Measurements from ENCODE around the gene TCL1B.
A peak's percentile ranks its signal among the peaks of the same experiment; 100 is the strongest.
"Not testable (repeated sequence)": the region's sequence is repeated elsewhere in the genome, so short reads cannot be mapped to it uniquely, and the experiment has no call there.

TCL1B gene

GRCh38 chr14:95703805-95704204 is 17.6 kb downstream of the TCL1B start:
- DNase-seq = no peak

DNA sequence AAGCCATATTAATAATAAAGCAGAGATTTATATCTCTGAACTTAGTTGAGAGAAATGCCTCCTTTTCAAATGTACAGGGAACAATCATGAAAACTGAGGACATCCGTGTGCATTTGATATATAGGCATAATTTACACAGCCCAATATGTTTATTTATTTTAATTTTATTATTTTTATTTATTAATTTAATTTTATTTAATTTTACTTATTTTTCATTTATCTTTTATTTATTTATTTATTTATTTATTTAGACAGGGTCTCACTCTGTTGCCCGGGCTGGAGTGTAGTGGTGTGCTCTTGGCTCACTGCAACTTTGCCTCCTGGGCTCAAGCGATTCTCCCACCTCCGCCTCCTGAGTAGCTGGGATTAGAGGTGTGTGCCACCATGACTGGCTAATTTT is 19.3 kb downstream of the TCL1B start:
- no peak for DNase-seq

GRCh38 chr14:95707327-95707726 is 21.1 kb downstream of the TCL1B start:
- DNase-seq = no peak

DNA sequence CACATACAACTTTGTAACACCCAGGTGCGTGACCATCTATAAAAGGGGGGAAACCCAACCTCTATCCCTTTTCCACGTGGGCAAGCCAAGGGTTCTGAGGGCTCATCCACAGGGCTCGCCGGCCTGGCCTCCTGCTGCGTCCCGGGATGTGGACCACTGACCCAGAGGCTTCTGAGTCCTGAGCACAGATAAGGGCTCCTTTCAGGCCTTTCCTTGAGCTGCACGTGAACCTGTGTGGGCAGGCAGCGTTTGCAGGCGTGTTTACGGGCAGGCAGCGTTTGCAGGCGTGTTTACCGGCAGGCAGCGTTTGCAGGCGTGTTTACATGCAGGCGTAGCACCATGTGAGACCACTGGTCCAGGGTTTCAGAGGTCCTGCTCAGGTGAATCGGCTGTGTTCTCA is 23.9 kb downstream of the TCL1B start:
- DNase-seq = no peak

DNA sequence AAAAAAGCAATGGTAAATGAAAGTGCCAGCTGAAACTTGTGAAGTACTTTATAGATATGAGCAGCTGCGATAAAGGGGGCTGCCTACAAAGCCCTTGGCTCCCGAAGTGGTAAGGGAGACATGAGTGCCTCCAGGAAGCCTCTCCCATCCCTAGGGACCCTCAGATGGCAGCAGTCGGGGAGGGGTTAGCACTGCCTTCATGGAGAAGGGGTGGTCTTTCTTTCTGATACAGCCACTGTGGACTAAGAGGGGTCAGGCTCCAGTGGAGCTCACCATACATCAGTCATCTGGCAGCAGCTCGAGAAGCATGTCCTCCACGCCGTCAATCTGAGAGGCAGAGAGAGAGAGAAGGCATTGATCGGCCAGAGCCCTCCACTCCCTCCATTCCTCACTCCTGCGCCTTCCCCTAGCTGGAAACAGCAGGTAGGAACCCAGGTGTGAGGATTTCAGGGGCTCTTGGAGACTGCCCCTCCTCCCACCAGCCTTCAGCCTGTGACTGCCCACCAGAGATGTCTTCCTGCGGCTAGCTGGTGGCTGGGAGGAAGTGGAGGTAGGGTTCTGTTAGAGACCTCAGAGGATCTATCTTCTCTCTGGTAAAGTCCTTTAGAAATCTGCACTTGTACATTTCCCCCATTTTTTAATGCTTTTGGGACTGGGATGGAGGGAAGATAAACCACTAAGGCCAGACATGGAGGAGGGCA is 25.4 kb downstream of the TCL1B start:
- DNase-seq = no peak

DNA sequence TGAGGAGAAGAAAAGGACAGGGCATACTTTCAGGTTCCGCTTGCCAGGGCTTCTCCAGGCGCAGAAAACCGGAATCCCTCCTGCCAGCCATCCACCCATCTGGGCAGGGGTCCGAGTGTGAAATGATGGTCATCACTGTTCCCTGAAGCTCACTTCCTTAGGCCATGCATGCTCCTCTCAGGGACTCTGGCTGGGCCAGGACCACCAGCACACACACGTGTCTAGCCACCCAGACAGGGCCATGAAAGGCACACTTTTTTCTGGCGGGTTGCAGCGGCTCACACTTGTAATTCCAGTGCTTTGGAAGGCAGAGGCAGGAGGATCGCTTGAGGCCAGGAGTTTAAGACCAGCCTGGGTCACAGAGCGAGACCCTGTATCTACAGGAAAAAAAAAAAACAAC is 26.2 kb downstream of the TCL1B start:
- DNase-seq = no peak

DNA sequence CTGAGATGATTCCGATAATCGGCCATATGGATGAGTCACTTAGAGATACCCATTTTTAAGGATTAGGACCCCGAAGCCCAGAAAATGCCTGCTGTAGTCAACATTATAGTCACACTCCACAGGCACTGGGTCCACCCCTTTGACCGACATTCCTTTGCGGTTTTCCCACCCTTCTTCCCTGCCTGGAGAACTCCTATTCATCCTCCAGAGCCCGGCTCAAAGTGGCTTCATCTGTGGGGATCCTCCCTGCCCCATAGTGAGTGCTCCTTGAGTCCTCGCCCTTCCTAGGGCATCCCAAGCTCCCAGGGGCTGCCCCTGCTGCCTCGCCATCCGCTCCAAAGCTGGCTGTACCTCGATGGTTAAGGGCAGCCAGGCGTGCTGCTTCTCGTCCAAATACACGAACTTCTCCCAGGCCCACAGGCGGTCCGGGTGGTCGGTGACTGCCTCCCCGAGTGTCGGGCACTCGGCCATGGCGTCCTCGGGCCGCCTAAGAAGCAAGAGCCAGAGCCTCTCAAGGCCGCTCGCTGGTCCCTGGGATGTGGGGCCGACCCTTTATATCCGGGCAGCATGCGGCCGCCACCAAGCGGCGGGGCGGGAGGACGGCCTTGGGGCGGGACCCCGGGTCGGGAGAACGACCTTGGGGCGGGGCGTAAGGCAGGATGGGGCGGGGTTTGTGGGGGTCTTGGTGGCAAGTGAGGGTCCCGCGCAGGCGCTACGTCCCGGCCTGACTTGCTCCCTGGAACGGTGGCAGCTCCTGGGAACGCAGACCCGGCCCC is 27.6 kb downstream of the TCL1B start, which contains the start of gene TCL1A:
TCL1A (minus strand) TSS at position 530 of the 776 bp plus-strand sequence; CDS start at position 471, 59 bp downstream.
- no peak for DNase-seq

DNA sequence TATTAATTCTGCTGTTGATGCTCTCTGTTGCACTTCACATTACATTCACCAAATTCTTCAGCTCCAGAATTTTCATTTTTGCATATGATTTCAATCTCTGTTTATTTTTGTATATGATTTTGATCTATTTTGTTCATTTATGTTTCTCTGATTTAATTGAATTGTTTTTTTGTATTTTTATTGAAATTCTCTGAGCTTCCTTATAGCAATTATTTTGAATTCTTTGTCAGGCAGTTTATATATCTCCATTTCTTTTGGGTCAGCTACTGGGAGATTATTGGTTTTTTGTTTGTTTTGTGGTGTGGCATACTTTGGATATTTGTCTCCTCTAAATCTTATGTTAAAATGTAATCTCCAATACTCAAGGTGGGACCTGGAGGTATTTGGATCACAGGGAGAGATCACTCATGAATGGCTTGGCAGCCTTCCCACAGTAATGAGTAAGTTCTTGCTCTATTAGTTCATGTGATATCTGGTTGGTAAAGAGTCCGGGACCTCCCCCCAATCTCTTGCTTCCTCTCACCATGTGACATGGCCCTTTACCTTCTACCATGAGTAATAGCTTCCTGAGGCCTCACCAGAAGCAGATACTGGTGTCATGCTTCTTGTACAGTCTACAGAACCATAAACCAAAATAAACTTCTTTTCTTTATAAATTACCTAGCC is 36.4 kb downstream of the TCL1B start:
- no peak for DNase-seq

DNA sequence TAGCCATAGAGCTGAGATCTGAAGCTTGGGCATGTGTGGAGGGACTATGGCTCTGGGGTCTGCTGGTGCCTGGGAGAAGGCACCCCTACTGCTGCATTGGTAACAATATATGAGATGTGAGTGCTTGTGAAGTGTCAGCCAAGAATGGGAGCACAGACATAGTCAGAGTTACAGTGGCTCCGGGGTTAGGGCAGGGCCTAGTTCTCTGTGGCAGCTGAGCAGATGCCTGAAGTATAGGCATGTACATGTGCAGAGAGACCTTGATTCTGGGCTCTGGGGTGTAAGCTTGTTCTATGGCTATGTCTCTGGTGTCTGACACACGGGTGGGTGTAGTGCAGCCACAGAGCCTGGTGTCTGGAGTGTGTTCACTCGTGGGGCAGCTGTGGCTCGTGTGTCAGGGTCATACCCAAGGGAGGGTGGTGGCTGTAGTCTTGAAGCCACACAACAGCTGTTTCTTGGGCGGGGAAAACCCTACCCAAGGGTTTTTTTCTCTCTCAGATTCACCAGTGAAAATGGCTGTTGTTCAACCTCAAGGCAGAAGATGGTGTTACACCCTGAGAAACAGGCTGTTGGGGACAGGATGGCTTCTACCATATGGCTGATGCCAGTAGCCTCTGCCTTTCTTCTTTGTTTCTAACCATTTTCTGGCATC is 39.6 kb downstream of the TCL1B start:
- no peak for DNase-seq

GRCh38 chr14:95727056-95727700 is 41.0 kb downstream of the TCL1B start:
- peak; percentile 17 for DNase-seq

DNA sequence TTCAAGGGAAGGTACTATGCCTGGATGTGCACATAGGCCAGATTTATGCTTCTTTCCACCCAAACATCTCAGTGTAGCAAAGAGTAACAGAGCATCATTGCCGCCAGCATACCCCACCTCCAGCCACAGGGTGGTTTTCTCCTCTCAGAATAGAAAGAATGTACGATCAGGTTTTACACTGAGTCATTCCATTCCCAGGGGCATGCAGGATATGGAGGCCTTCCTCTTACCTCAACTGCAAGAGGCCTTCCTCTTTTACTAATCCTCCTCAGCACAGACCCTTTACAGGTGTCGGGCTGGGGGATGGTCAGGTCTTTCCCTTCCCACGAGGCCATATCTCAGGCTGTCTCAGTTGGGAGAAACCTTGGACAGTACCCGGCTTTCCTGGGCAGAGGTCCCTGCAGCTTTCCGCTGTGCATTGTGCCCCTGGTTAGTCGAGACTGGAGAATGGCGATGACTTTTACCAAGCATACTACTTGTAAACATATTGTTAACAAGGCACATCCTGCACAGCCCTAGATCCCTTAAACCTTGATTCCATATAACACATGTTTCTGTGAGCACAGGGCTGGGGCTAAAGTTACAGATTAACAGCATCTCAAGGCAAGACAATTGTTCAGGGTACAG is 43.3 kb downstream of the TCL1B start:
- DNase-seq = not testable (repeated sequence)

DNA sequence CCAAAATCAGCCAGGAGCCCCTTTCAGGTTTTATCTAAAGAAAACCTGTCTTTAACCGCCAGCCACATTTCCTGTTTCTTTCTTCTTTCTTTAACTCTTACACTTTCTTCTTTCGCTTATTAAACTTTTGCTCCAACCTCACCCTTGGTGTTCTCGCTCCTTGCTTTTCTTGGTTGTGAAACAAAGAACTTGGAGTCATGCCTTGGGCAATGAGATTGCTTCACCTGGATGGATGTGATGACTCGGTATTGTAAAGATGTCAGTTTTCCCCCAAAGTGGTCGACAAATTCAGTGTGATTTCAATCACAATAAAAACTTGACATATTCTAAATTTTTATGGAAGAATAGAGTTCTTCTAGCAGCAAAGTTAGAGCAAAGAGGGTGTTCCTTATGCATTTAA is 43.9 kb downstream of the TCL1B start:
- DNase-seq = no peak

GRCh38 chr14:95733212-95733611 is 47.0 kb downstream of the TCL1B start:
- no peak for DNase-seq

- no peak for DNase-seq
Measured at GRCh38 chr14:95739356-95739755, 53.1 kb downstream of the TCL1B start.

- DNase-seq = peak; percentile 58
Measured at GRCh38 chr14:95741038-95741490, 54.8 kb downstream of the TCL1B start.

- no peak for DNase-seq
Measured at GRCh38 chr14:95741781-95742180, 55.6 kb downstream of the TCL1B start.
